ENCODE measurements around the gene PKD1L1.

DNA sequence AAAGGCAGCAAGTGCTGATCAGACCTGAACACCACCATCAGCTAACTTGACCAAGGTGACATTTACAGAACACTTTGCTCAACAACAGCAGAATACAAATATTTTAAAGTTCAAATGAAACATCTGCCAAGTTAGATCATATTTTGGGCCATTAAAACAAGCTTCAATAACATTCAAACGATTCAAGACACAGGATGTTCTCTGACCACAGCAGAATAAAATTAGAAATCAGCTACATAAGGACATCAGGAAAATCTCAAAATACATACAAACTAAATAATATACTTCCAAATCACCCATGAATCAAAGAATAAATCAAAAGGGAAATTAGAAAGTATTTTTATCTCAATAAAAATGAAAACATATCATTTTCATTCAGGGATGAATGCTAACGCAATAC is 173.0 kb downstream of the PKD1L1 start:
- TF ChIP-seq, protein P1, sequence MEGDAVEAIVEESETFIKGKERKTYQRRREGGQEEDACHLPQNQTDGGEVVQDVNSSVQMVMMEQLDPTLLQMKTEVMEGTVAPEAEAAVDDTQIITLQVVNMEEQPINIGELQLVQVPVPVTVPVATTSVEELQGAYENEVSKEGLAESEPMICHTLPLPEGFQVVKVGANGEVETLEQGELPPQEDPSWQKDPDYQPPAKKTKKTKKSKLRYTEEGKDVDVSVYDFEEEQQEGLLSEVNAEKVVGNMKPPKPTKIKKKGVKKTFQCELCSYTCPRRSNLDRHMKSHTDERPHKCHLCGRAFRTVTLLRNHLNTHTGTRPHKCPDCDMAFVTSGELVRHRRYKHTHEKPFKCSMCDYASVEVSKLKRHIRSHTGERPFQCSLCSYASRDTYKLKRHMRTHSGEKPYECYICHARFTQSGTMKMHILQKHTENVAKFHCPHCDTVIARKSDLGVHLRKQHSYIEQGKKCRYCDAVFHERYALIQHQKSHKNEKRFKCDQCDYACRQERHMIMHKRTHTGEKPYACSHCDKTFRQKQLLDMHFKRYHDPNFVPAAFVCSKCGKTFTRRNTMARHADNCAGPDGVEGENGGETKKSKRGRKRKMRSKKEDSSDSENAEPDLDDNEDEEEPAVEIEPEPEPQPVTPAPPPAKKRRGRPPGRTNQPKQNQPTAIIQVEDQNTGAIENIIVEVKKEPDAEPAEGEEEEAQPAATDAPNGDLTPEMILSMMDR (IDR thresholded peaks at IDR 0.05 in 4 of 5, conservative IDR thresholded peaks at IDR 0.05 in 1 of 5): no peak
- no peak for TF ChIP-seq POLR2A (IDR thresholded peaks at IDR 0.05)
